ENCODE results near the gene CPE.

CPE gene

DNA sequence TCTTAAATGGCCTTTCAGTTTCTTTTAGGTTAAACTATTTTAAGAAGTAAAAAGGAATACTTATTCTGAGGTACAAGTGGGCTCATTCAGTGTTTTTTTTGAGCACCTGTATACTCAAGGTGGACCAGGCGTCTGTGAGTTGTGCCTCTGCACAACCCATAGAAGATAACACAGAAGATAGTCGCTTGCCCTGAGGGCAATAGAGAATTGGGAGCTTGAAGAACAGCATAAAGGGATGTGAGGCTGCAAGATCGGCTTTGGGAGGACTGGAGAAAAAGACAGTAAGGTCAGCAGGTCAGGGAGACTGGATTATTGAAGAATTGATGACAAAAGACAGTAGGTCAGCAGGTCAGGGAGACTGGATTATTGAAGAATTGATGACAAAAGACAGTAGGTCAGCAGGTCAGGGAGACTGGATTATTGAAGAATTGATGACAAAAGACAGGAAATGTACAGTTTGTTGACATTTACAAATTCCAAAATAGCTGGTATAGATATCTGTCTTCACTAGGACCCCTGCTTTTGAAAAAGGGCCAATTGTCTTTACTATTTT lies 3.1 kb downstream of the CPE start:
- Histone ChIP-seq H3K9me2 (replicated peaks; ENCODE audit: control insufficient read depth, low read length) (no peaks in the 10 kb centered on the region), H3F3A (ENCODE audit: control insufficient read depth, insufficient read depth) (no peaks in the 10 kb centered on the region), H4K20me1 (ENCODE audit: control insufficient read depth, insufficient read depth, low read depth, low read length) (no peaks in the 10 kb centered on the region), H3K27me3 (ENCODE audit: control insufficient read depth, low read length) (peaks cover 5% of the 10 kb centered on the region), H3K79me2 (ENCODE audit: control insufficient read depth, low read length) (no peaks in the 10 kb centered on the region), H3K36me3 (ENCODE audit: control insufficient read depth, low read length) (no peaks in the 10 kb centered on the region), H3K4me2 (ENCODE audit: low read length) (no peak overlapping the region), H3K9me3 (ENCODE audit: control insufficient read depth, insufficient read depth, low read length) (no peaks in the 10 kb centered on the region), H3K4me3 (ENCODE audit: low read length) (no peak overlapping the region), H3K4me1 (ENCODE audit: control insufficient read depth, low read length) (no peaks in the 10 kb centered on the region), H3K27ac (ENCODE audit: low read depth, low read length) (no peak overlapping the region)
- no peak for TF ChIP-seq EZH2phosphoT487 (IDR thresholded peaks at IDR 0.05; ENCODE audit: borderline replicate concordance, low read length)

DNA sequence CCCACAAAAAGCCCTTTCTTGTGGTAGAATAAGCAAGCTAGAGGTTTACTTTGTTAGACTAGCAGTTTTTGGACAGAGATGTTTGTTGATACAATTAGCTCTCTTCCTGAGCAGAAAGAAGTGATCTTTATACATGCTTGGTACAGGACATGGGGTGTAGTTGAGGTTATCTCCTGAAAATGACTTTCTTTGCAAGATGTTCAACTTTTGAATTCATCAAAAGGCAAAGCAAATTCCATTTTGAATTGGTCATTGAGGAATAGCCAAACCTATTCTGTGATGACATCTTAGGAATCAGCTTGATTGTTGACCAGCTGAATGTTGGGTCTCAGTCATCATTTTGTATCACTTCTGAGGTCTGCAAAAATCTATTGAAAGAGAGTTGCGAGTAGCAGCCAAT lies 3.8 kb downstream of the CPE start:
- H3K4me1 ChIP-seq (ENCODE audit: control insufficient read depth, low read length), result no peaks in the 10 kb centered on the region
- H3K9me3 ChIP-seq (ENCODE audit: control insufficient read depth, insufficient read depth, low read length), result no peaks in the 10 kb centered on the region
- no peak overlapping the region for H3K4me3 ChIP-seq (ENCODE audit: low read length)
- H3K27me3 ChIP-seq (ENCODE audit: control insufficient read depth, low read length), result peaks cover 5% of the 10 kb centered on the region
- no peak overlapping the region for H3K4me2 ChIP-seq (ENCODE audit: low read length)
- H3F3A ChIP-seq (ENCODE audit: control insufficient read depth, insufficient read depth), result no peaks in the 10 kb centered on the region
- no peak overlapping the region for H3K27ac ChIP-seq (ENCODE audit: low read depth, low read length)
- H3K9me2 ChIP-seq (replicated peaks; ENCODE audit: control insufficient read depth, low read length), result no peaks in the 10 kb centered on the region
- no peaks in the 10 kb centered on the region for H3K79me2 ChIP-seq (ENCODE audit: control insufficient read depth, low read length)
- TF ChIP-seq, protein P1, sequence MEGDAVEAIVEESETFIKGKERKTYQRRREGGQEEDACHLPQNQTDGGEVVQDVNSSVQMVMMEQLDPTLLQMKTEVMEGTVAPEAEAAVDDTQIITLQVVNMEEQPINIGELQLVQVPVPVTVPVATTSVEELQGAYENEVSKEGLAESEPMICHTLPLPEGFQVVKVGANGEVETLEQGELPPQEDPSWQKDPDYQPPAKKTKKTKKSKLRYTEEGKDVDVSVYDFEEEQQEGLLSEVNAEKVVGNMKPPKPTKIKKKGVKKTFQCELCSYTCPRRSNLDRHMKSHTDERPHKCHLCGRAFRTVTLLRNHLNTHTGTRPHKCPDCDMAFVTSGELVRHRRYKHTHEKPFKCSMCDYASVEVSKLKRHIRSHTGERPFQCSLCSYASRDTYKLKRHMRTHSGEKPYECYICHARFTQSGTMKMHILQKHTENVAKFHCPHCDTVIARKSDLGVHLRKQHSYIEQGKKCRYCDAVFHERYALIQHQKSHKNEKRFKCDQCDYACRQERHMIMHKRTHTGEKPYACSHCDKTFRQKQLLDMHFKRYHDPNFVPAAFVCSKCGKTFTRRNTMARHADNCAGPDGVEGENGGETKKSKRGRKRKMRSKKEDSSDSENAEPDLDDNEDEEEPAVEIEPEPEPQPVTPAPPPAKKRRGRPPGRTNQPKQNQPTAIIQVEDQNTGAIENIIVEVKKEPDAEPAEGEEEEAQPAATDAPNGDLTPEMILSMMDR (IDR thresholded peaks at IDR 0.05; ENCODE audit: low read depth, low read length, poor library complexity, severe bottlenecking), result no peak
- TF ChIP-seq EZH2phosphoT487 (IDR thresholded peaks at IDR 0.05; ENCODE audit: borderline replicate concordance, low read length), result no peak
- no peaks in the 10 kb centered on the region for H4K20me1 ChIP-seq (ENCODE audit: control insufficient read depth, insufficient read depth, low read depth, low read length)
- no peaks in the 10 kb centered on the region for H3K36me3 ChIP-seq (ENCODE audit: control insufficient read depth, low read length)

DNA sequence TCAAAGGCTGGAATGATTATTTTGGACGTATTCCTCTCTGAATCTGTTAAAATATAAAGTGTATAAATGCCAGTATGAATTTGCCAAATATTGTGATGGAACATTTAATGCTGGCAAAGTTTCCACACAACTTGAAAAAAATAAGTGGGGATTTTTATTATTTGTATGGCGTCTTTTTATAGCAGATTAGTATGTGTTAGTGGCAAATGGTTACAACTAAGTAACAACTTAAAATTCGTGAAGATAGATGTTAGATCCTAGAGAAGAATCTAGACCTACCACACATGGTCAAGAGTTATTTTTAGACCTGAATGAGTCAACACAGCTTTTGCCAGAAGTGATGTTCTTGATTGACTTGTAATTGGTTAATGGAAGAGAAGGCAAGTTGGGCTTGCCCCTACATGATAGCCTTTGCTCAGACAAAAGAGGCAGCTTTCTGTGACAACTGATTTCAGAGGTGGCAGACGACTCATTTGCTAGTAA lies 4.8 kb downstream of the CPE start:
- Histone ChIP-seq H3K9me3 (ENCODE audit: control insufficient read depth, insufficient read depth, low read length) (no peaks in the 10 kb centered on the region), H4K20me1 (ENCODE audit: control insufficient read depth, insufficient read depth, low read depth, low read length) (no peaks in the 10 kb centered on the region), H3K4me3 (ENCODE audit: low read length) (no peak overlapping the region), H3F3A (ENCODE audit: control insufficient read depth, insufficient read depth) (no peaks in the 10 kb centered on the region), H3K36me3 (ENCODE audit: control insufficient read depth, low read length) (no peaks in the 10 kb centered on the region), H3K9me2 (replicated peaks; ENCODE audit: control insufficient read depth, low read length) (no peaks in the 10 kb centered on the region), H3K27ac (ENCODE audit: low read depth, low read length) (no peak overlapping the region), H3K79me2 (ENCODE audit: control insufficient read depth, low read length) (no peaks in the 10 kb centered on the region), H3K4me2 (ENCODE audit: low read length) (no peak overlapping the region), H3K27me3 (ENCODE audit: control insufficient read depth, low read length) (peaks cover 5% of the 10 kb centered on the region), H3K4me1 (ENCODE audit: control insufficient read depth, low read length) (no peaks in the 10 kb centered on the region)
- TF ChIP-seq, protein P1 (IDR thresholded peaks at IDR 0.05; ENCODE audit: low read depth, low read length, poor library complexity, severe bottlenecking), result no peak
- no peak for TF ChIP-seq EZH2phosphoT487 (IDR thresholded peaks at IDR 0.05; ENCODE audit: borderline replicate concordance, low read length)

DNA sequence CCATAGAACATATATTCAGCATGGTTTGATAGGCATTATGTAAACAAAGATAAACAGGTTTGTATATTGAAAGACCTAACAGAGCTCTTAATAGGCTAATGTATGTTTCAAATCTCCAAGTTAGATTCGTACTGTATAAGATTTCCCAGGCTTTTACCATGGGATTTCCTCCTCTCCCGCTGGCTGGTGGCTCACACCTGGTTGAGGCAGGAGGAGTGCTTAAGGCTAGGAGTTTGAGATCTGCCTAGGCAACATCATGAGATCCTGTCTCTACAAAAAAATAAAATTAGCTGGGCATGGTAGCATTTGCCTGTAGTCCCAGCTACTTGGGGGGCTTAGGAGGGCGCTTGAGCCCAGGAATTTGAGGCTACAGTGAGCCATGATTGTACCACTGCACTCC lies 5.4 kb downstream of the CPE start:
- no peaks in the 10 kb centered on the region for H3F3A ChIP-seq (ENCODE audit: control insufficient read depth, insufficient read depth)
- H3K4me2 ChIP-seq (ENCODE audit: low read length), result no peak overlapping the region
- no peaks in the 10 kb centered on the region for H3K9me3 ChIP-seq (ENCODE audit: control insufficient read depth, insufficient read depth, low read length)
- peaks cover 5% of the 10 kb centered on the region for H3K27me3 ChIP-seq (ENCODE audit: control insufficient read depth, low read length)
- no peaks in the 10 kb centered on the region for H3K9me2 ChIP-seq (replicated peaks; ENCODE audit: control insufficient read depth, low read length)
- H3K27ac ChIP-seq (ENCODE audit: low read depth, low read length), result no peak overlapping the region
- H3K79me2 ChIP-seq (ENCODE audit: control insufficient read depth, low read length), result no peaks in the 10 kb centered on the region
- H3K4me3 ChIP-seq (ENCODE audit: low read length), result no peak overlapping the region
- no peaks in the 10 kb centered on the region for H3K4me1 ChIP-seq (ENCODE audit: control insufficient read depth, low read length)
- TF ChIP-seq, protein P1 (IDR thresholded peaks at IDR 0.05; ENCODE audit: low read depth, low read length, poor library complexity, severe bottlenecking), result no peak
- TF ChIP-seq EZH2phosphoT487 (IDR thresholded peaks at IDR 0.05; ENCODE audit: borderline replicate concordance, low read length), result no peak
- H4K20me1 ChIP-seq (ENCODE audit: control insufficient read depth, insufficient read depth, low read depth, low read length), result no peaks in the 10 kb centered on the region
- H3K36me3 ChIP-seq (ENCODE audit: control insufficient read depth, low read length), result no peaks in the 10 kb centered on the region
